Measurements from ENCODE around the gene KPNA6. TPM values are rescaled to one million over a fixed set of nuclear protein-coding genes. Genes with fewer than 3 reads are reported as not detected.

Gene KPNA6
- total RNA-seq, 1 experiment from 2014 or later, result 114 TPM

DNA sequence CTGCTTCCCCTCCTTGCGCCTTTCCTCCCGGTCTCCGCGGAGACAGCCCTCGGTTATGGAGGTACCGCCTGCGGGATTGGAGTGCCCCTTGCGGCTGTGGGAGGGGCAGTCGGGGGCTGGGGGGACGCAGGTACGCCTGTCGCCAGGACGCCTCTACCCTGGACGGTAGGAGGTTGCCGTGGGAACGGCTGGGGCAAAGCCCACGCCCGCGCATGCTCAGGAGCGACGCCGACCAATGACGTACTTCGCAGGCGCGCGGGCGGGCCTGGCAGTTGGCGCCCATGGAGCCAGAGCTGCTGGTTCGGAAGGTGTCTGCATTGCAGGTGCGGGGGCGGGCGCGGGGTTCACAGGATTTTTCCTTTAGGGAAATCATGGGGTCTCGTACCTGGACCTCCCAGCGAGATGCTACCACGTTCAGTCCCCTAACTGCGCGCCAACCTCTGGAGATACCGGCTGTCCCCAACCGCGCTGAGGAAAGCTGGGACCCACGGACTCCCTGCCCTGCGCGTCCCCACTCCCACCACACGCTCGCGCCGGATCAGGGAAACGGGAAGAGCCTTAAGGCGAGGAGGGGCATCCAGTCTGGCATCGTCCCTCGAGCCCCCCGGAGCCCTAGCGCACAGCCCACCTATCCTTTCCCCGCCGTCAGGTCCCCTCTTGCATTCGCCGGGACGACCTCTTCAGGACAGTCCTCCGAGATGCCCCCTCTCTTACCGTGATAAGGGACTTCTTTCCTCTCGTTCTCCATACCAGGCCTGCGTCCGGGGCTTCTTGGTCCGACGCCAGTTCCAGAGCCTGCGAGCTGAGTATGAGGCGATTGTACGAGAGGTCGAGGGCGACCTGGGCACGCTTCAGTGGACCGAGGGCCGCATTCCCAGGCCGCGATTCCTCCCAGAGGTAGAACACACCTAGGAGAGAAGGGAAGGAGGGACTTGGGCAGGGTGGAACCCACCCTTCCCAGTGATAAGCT lies 97.8 kb downstream of the KPNA6 start, which contains the start of gene IQCC:
Gene IQCC, plus strand, starts transcription at position 271 of the 970 bp plus-strand sequence. Its CDS starts 11 bp downstream, at position 282.
- H4K8ac ChIP-seq (replicated peaks; ENCODE audit: insufficient read length, low read depth, low read length), result no peak within 1 kb of the TSS
- no peaks in the 10 kb centered on the region for H3K9me3 ChIP-seq (ENCODE audit: control insufficient read depth, low read depth, low read length)
- no peak within 1 kb of the TSS for H4K5ac ChIP-seq (ENCODE audit: insufficient read length, low read depth, low read length)
- no peak within 1 kb of the TSS for H2BK12ac ChIP-seq (ENCODE audit: insufficient read length, low read depth, low read length)
- H3K23ac ChIP-seq (ENCODE audit: insufficient read length, low read depth, low read length), result no peak within 1 kb of the TSS
- H2AFZ ChIP-seq (ENCODE audit: low read length), result no peak within 1 kb of the TSS
- peaks cover 4% of the 10 kb centered on the region; the same call in 1 of the 2 replicates for H3K4me1 ChIP-seq (ENCODE audit: insufficient read depth, low read length)
- TF ChIP-seq, protein P1, sequence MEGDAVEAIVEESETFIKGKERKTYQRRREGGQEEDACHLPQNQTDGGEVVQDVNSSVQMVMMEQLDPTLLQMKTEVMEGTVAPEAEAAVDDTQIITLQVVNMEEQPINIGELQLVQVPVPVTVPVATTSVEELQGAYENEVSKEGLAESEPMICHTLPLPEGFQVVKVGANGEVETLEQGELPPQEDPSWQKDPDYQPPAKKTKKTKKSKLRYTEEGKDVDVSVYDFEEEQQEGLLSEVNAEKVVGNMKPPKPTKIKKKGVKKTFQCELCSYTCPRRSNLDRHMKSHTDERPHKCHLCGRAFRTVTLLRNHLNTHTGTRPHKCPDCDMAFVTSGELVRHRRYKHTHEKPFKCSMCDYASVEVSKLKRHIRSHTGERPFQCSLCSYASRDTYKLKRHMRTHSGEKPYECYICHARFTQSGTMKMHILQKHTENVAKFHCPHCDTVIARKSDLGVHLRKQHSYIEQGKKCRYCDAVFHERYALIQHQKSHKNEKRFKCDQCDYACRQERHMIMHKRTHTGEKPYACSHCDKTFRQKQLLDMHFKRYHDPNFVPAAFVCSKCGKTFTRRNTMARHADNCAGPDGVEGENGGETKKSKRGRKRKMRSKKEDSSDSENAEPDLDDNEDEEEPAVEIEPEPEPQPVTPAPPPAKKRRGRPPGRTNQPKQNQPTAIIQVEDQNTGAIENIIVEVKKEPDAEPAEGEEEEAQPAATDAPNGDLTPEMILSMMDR (conservative IDR thresholded peaks at IDR 0.05), result peak; percentile 51
- H2BK120ac ChIP-seq (ENCODE audit: low read depth, low read length, poor library complexity, severe bottlenecking), result no peak within 1 kb of the TSS
- H3K14ac ChIP-seq (ENCODE audit: insufficient read depth, low read length), result peak within 1 kb of the TSS; percentile 21; the same call in 1 of the 2 replicates
- H3K4ac ChIP-seq (ENCODE audit: low read depth, low read length), result no peak within 1 kb of the TSS
- H2BK15ac ChIP-seq (ENCODE audit: low read depth, low read length), result no peak within 1 kb of the TSS
- peak within 1 kb of the TSS; percentile 45 for H3K9ac ChIP-seq (ENCODE audit: extremely low read depth, insufficient read length, low read length)
- H3K56ac ChIP-seq (ENCODE audit: insufficient read length, low read depth, low read length), result no peak within 1 kb of the TSS
- WGBS (ENCODE audit: extremely low coverage, insufficient read length, low lambda C conversion rate), result no CpG with 5 or more reads among the region's 77 CpGs
- no peaks in the 10 kb centered on the region for H3K79me1 ChIP-seq (ENCODE audit: insufficient read depth, low read depth, low read length, poor library complexity, severe bottlenecking)
- H3K18ac ChIP-seq (ENCODE audit: insufficient read length, low read depth, low read length), result peak within 1 kb of the TSS; percentile 18
- H2AK5ac ChIP-seq (ENCODE audit: insufficient read length, low read length), result no peak within 1 kb of the TSS
- no peak within 1 kb of the TSS for H4K91ac ChIP-seq (ENCODE audit: insufficient read length, low read depth, low read length)
- H3K79me2 ChIP-seq (ENCODE audit: insufficient read depth, low read length), result no peaks in the 10 kb centered on the region
- peak; percentile 94 for DNase-seq
- Mint-ChIP-seq H3K27ac (peak within 1 kb of the TSS in 2 of 3 experiments; percentile 44 to 96; a peak in 4 of 7 replicates), H3K36me3 (ENCODE audit: insufficient read depth in 1 of 3, low read depth in 3 of 3) (peaks cover 0 to 14% (median 11%) of the 10 kb centered on the region in 3 experiments; a peak in 5 of 7 replicates), H3K4me3 (peak within 1 kb of the TSS; percentile 92 to 96), H3K4me1 (peaks cover 19 to 24% of the 10 kb centered on the region in 2 experiments), H3K9me3 (no peaks in the 10 kb centered on the region), H3K27me3 (ENCODE audit: low read depth) (peaks cover 14% of the 10 kb centered on the region)
- H3K4me2 ChIP-seq (ENCODE audit: insufficient read depth, insufficient read length, low read length), result peak within 1 kb of the TSS; percentile 58
- H3K23me2 ChIP-seq (ENCODE audit: insufficient read length, low read depth, low read length, poor library complexity, severe bottlenecking), result peaks cover 10% of the 10 kb centered on the region
- H2BK20ac ChIP-seq (ENCODE audit: low read depth, low read length, poor library complexity, severe bottlenecking), result no peak within 1 kb of the TSS
- no peak within 1 kb of the TSS for H2BK5ac ChIP-seq (ENCODE audit: insufficient read length, low read length)
- no peak within 1 kb of the TSS for H3K27ac ChIP-seq (ENCODE audit: insufficient read length, low read depth, low read length)
- no peaks in the 10 kb centered on the region; the same call in 1 of the 2 replicates for H3K27me3 ChIP-seq (ENCODE audit: insufficient read depth, low read length)
- H3T11ph ChIP-seq (ENCODE audit: low read length), result no peak within 1 kb of the TSS
- no peaks in the 10 kb centered on the region for H4K20me1 ChIP-seq (ENCODE audit: control insufficient read depth, insufficient read depth, insufficient read length)

All from H9 (cell line).